ENCODE data around the gene HMGXB4. TPM values are rescaled to one million over a fixed set of nuclear protein-coding genes. Genes with fewer than 3 reads are reported as not detected.

HMGXB4 gene
- total RNA-seq, 4 donors from 2014 or later = 25.0 to 45.9 (median 29.2) TPM

GRCh38 chr22:35329114-35329847 is 72.0 kb downstream of the HMGXB4 start:
- H3K4me3 ChIP-seq = no peak overlapping the region
- no peak for DNase-seq
- H3K4me1 ChIP-seq = peaks cover 0 to 11% (median 2%) of the 10 kb centered on the region in 4 donors
- peaks cover 0 to 94% (median 0%) of the 10 kb centered on the region in 3 donors for H3K36me3 ChIP-seq
- TF ChIP-seq CTCF (IDR thresholded peaks at IDR 0.05) (peak in 4 of 6 experiments; percentile 16 to 40 (median 33)), POLR2A (IDR thresholded peaks at IDR 0.05) (no peak)
- H3K27me3 ChIP-seq = no peaks in the 10 kb centered on the region
- peak overlapping the region in 1 of 4 donors; percentile 77 for H3K27ac ChIP-seq
- no peaks in the 10 kb centered on the region for H3K9me3 ChIP-seq

- Histone ChIP-seq H3K9me3 (no peaks in the 10 kb centered on the region), H3K4me1 (peaks cover 0 to 11% (median 2%) of the 10 kb centered on the region in 4 donors), H3K27me3 (no peaks in the 10 kb centered on the region), H3K27ac (peak overlapping the region; percentile 38 to 77 (median 66)), H3K36me3 (peaks cover 0 to 94% (median 0%) of the 10 kb centered on the region in 3 donors), H3K4me3 (no peak overlapping the region)
- TF ChIP-seq POLR2A (IDR thresholded peaks at IDR 0.05) (no peak), CTCF (IDR thresholded peaks at IDR 0.05) (no peak)
- DNase-seq = peak in 2 of 3 donors; percentile 79 to 89
Measured at GRCh38 chr22:35330258-35330861, 73.1 kb downstream of the HMGXB4 start.

DNA sequence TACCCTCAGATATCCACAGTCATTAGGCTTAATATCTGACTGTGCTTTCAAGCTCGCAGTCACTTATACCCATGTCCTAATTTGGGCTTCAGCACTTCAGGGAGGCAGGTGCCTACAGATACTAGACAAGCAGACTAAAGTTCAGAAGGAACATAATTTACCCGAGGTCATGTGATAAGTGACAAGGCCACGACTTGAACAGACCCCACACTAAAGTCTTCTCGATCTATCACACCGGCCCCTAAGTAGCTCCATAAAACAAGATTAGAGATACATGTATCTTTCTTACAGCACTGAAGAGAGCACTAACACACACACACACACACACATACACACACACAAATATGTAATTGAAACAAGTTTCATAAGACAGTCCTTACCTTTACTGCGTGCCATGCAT is 75.0 kb downstream of the HMGXB4 start:
- no peak overlapping the region for H3K4me3 ChIP-seq

DNA sequence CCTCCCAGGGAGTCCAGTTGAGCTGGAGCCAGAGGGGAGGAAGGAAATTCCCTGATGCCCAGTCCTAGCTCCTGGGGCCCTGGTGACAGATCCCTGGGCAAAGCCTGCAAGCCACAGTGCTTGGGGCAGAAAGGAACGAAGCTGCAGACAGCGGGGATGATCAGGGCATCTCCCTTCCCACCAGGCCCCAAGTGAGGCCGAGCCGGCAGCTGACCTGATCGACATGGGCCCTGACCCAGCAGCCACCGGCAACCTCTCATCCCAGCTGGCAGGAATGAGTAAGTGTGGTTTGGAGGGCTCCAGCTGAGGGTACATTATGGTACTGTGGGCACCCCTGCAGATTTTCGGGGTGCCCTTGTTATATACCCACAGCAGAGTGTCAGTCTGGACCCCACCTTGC is 75.9 kb downstream of the HMGXB4 start:
- H3K36me3 ChIP-seq = peaks cover 0 to 94% (median 0%) of the 10 kb centered on the region in 3 donors
- H3K9me3 ChIP-seq = no peaks in the 10 kb centered on the region
- TF ChIP-seq CTCF (IDR thresholded peaks at IDR 0.05) (no peak), POLR2A (IDR thresholded peaks at IDR 0.05) (no peak)
- DNase-seq = no peak
- peaks cover 0 to 11% (median 2%) of the 10 kb centered on the region in 4 donors for H3K4me1 ChIP-seq
- H3K27me3 ChIP-seq = no peaks in the 10 kb centered on the region
- H3K27ac ChIP-seq = no peak overlapping the region
- H3K4me3 ChIP-seq = no peak overlapping the region

More for the DNA sequence above, 75.0 kb downstream of the HMGXB4 start:
- H3K9me3 ChIP-seq = no peaks in the 10 kb centered on the region
- no peaks in the 10 kb centered on the region for H3K27me3 ChIP-seq
- peaks cover 0 to 11% (median 2%) of the 10 kb centered on the region in 4 donors for H3K4me1 ChIP-seq
- H3K27ac ChIP-seq = no peak overlapping the region
- no peak for DNase-seq
- H3K36me3 ChIP-seq = peaks cover 0 to 94% (median 0%) of the 10 kb centered on the region in 3 donors
- no peak for TF ChIP-seq CTCF (IDR thresholded peaks at IDR 0.05)
- TF ChIP-seq POLR2A (IDR thresholded peaks at IDR 0.05) = no peak

DNA sequence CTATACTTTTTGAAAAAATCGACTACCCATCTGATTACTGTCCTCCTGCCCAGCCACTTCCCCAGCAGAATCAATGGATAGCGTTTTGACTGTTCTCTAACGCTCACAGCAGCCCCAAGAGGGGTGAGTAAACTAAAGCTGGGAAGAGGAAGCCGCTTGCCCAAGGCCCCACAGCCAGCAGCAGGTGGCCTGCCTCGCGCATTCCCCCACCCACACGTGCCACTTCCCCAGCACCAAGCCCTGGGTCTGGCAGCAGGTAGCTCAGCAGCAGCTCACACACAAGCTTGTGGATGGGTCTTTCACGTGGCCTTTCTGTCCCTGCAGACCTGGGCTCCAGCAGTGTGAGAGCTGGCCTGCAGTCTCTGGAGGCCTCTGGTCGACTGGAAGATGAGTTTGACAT is 76.7 kb downstream of the HMGXB4 start:
- H3K4me1 ChIP-seq = peaks cover 0 to 11% (median 2%) of the 10 kb centered on the region in 4 donors
- H3K27ac ChIP-seq = peak overlapping the region in 1 of 4 donors; percentile 5
- H3K4me3 ChIP-seq = no peak overlapping the region
- no peaks in the 10 kb centered on the region for H3K9me3 ChIP-seq
- peaks cover 0 to 96% (median 0%) of the 10 kb centered on the region in 3 donors for H3K36me3 ChIP-seq
- no peak for TF ChIP-seq POLR2A (IDR thresholded peaks at IDR 0.05)
- TF ChIP-seq CTCF (IDR thresholded peaks at IDR 0.05) = no peak
- DNase-seq = peak in 1 of 3 donors; percentile 41
- H3K27me3 ChIP-seq = no peaks in the 10 kb centered on the region

Measured in Peyer's patch (tissue), 4 donors.